Coronary artery (tissue), 2 donors: Measurements from ENCODE around the gene TIGD3.

Experiments
- DNase-seq: peaks from one replicate; pipeline ENCODE4 v3.0.0-alpha.2; 2017; ENCODE audit warnings: low spot score
- H3K27ac ChIP-seq, 2 donors: fragments of 200-600 bp; sonication (generic); one replicate each; pipeline ENCODE4 v1.5.1; 2016 to 2019
- H3K4me3 ChIP-seq: fragments of 200-600 bp; sonication (generic); 2 replicates; pipeline ENCODE4 v1.5.1; 2016; ENCODE audit warnings: mild to moderate bottlenecking, moderate library complexity
- CTCF ChIP-seq: fragments of 200-600 bp; sonication (generic); IDR thresholded peaks from one replicate; pipeline ENCODE4 v1.5.1; 2019; ENCODE audit warnings: antibody characterized with exemption

TIGD3 gene

GRCh38 chr11:65317025-65317786, 37.3 kb upstream of the TIGD3 start:
- Histone ChIP-seq H3K27ac (peak overlapping the region in 1 of 2 donors; percentile 93), H3K4me3 (peak overlapping the region; percentile 95)
- no peak for TF ChIP-seq CTCF
- no peak for DNase-seq

GRCh38 chr11:65320386-65321075, 34.0 kb upstream of the TIGD3 start:
- no peak for DNase-seq
- no peak overlapping the region for H3K4me3 ChIP-seq
- no peak for TF ChIP-seq CTCF
- H3K27ac ChIP-seq, result peak overlapping the region in 1 of 2 donors; percentile 7

- TF ChIP-seq CTCF, result no peak
- peak overlapping the region in 1 of 2 donors; percentile 7 for H3K27ac ChIP-seq
- no peak for DNase-seq
- no peak overlapping the region for H3K4me3 ChIP-seq
Observed at GRCh38 chr11:65321076-65321475, 33.5 kb upstream of the TIGD3 start.

- Histone ChIP-seq H3K4me3 (no peak overlapping the region), H3K27ac (no peak overlapping the region)
- no peak for TF ChIP-seq CTCF
- no peak for DNase-seq
Observed at GRCh38 chr11:65321828-65322485, 32.6 kb upstream of the TIGD3 start.

GRCh38 chr11:65323813-65324212, 30.7 kb upstream of the TIGD3 start:
- no peak for DNase-seq
- no peak overlapping the region for H3K4me3 ChIP-seq
- TF ChIP-seq CTCF, result no peak
- no peak overlapping the region for H3K27ac ChIP-seq

- H3K27ac ChIP-seq, result no peak overlapping the region
- H3K4me3 ChIP-seq, result no peak overlapping the region
- TF ChIP-seq CTCF, result no peak
- no peak for DNase-seq
Observed at GRCh38 chr11:65325435-65325834, 29.1 kb upstream of the TIGD3 start.
